Measurements from ENCODE around the gene WIPF3.

- TF ChIP-seq ZNF274 (IDR thresholded peaks at IDR 0.05; ENCODE audit: low read depth, low read length) (no peak), SUZ12 (IDR thresholded peaks at IDR 0.05; ENCODE audit: extremely low read depth, insufficient read depth, insufficient read length) (no peak)
Observed at GRCh38 chr7:29924006-29924405, 117.7 kb downstream of the WIPF3 start.
